SK-N-MC (cell line): ENCODE data around the gene C10orf95.

Experiments
- DNase-seq: peaks from one replicate; pipeline ENCODE4 v3.0.0-alpha.2; 2011; ENCODE audit warnings: low read depth, low spot score
- H3K27ac ChIP-seq: fragments of 200-600 bp; sonication (generic); 2 replicates; pipeline ENCODE4 v1.5.1; 2016; ENCODE audit warnings: mixed run types
- H3K36me3 ChIP-seq: fragments of 200-600 bp; sonication (generic); 2 replicates; pipeline ENCODE4 v1.6.1; 2017; ENCODE audit warnings: antibody characterized with exemption, low read length, mixed read lengths; ENCODE audit not compliant: insufficient read depth
- H3K4me3 ChIP-seq: fragments of 200-600 bp; sonication (generic); 2 replicates; pipeline ENCODE4 v1.5.1; 2016
- H3K9ac ChIP-seq: fragments of 200-600 bp; sonication (generic); 2 replicates; pipeline ENCODE4 v1.8.0; 2017; ENCODE audit warnings: mixed run types, mixed read lengths; ENCODE audit not compliant: insufficient read length
- H3K9me3 ChIP-seq: fragments of 200-600 bp; sonication (generic); 2 replicates; pipeline ENCODE4 v1.6.1; 2017; ENCODE audit warnings: low read depth, mild to moderate bottlenecking, antibody characterized with exemption, low read length, moderate library complexity, mixed read lengths
- EZH2 ChIP-seq: fragments of 200-600 bp; sonication (generic); IDR thresholded peaks from one replicate; pipeline ENCODE4 v1.6.1; 2017; ENCODE audit warnings: antibody characterized with exemption
- FOXP2 ChIP-seq: optimal IDR thresholded peaks from 2 replicates; pipeline ENCODE3; 2011; ENCODE audit warnings: mild to moderate bottlenecking, moderate library complexity; ENCODE audit not compliant: insufficient read depth; ENCODE audit errors: extremely low read length, control extremely low read depth
- POLR2AphosphoS5 ChIP-seq: IDR thresholded peaks from 2 replicates; pipeline ENCODE4 v1.6.1; 2012; ENCODE audit warnings: mild to moderate bottlenecking, low read depth, low read length, borderline replicate concordance

C10orf95 gene

DNA sequence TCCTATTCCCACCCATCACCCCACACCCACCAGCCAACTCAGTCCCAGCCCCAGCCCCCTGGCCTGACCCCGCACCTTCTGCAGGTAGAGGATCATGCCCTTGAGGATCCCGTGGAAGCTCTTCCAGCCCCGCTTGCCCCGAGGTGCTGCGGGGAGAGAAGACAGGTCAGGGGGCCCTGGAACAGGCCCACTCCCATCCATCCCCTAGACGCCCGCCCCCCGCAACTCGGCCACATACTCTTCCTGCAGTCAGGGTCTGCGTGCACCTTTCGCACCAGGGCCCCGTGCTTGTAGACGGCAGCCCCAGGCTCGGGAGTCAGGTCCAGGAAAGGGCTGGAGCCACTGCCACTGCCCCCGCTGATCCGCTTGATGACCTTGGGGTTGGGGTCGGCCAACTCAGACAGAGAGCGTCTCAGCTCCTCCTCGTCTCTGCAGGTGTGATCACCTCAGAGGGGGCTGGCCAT is 46.2 kb downstream of the C10orf95 start:
- H3K36me3 ChIP-seq: no peaks in the 10 kb centered on the region
- no peak for DNase-seq
- no peak overlapping the region for H3K4me3 ChIP-seq
- H3K9me3 ChIP-seq: no peaks in the 10 kb centered on the region
- TF ChIP-seq FOXP2 (no peak), POLR2AphosphoS5 (no peak), EZH2 (no peak)
- H3K9ac ChIP-seq: no peak overlapping the region
- no peak overlapping the region for H3K27ac ChIP-seq

DNA sequence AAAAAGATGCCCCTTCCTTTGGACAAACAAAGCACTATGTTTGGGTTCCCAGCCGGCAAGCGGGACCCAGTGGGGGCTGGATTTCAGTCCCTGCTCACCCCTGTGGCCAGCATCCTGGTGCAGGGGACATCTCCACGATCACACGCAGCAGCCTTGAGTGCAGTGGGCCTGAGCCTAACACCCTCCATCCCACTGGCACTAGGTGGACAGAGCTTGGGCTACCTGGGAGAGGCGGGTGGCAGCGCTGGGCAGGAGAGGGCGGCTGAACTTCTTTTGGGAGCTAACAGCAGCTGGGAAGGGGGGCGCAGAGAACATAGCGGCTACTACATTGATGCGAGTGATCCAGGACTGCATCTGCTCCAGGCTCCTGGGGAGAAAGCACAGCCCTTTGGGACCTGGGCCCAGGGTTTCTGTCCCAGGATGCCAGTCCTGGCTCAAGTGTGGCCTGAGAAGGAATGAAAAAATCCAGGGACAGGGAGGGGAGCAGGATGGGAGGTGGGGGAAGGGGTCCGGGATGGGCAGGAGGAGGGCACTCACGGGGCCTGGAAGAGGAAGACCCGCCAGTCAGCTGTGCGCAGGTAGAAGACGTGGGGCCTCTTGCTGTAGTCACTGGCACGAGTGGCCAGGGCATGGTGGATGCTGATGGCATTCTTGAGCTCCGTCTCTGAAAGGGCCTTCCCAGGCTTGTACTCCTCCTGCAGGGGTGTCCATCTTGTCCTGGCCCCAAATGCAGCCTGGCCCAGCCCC is 46.8 kb downstream of the C10orf95 start:
- no peak overlapping the region for H3K4me3 ChIP-seq
- DNase-seq: no peak
- no peak overlapping the region for H3K9ac ChIP-seq
- H3K9me3 ChIP-seq: no peaks in the 10 kb centered on the region
- no peak for TF ChIP-seq POLR2AphosphoS5
- TF ChIP-seq FOXP2: no peak
- no peak for TF ChIP-seq EZH2
- H3K36me3 ChIP-seq: no peaks in the 10 kb centered on the region
- no peak overlapping the region for H3K27ac ChIP-seq

DNA sequence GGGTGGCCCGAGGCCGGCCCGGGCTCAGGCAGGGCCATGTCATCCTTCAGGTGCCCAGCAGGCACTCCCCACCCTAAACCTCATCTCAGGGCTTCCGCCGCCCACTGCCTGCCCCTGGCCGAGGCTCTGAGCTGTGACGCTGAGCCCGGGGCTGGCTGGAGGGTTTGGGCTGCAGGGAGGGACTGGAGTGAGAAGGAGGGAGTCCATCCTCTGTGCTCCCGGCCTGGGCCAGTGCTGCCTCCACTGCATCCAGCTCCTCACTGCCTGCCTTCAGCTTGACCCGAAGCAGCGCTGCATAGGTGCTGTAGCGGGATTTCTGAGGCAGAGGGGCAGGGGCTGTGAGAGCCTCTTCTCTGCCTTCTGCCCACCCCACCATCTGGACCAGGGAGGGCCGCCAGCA is 48.2 kb downstream of the C10orf95 start:
- no peak overlapping the region for H3K9ac ChIP-seq
- no peak for DNase-seq
- H3K9me3 ChIP-seq: no peaks in the 10 kb centered on the region
- H3K4me3 ChIP-seq: no peak overlapping the region
- H3K36me3 ChIP-seq: no peaks in the 10 kb centered on the region
- no peak overlapping the region for H3K27ac ChIP-seq
- TF ChIP-seq POLR2AphosphoS5: no peak
- TF ChIP-seq FOXP2: no peak
- TF ChIP-seq EZH2: no peak

- no peaks in the 10 kb centered on the region for H3K9me3 ChIP-seq
- no peaks in the 10 kb centered on the region for H3K36me3 ChIP-seq
- TF ChIP-seq FOXP2 (no peak), POLR2AphosphoS5 (no peak), EZH2 (no peak)
- H3K9ac ChIP-seq: no peak overlapping the region
- H3K4me3 ChIP-seq: no peak overlapping the region
- H3K27ac ChIP-seq: no peak overlapping the region
- DNase-seq: no peak
Observed at GRCh38 chr10:102402512-102402896, 48.8 kb downstream of the C10orf95 start.

DNA sequence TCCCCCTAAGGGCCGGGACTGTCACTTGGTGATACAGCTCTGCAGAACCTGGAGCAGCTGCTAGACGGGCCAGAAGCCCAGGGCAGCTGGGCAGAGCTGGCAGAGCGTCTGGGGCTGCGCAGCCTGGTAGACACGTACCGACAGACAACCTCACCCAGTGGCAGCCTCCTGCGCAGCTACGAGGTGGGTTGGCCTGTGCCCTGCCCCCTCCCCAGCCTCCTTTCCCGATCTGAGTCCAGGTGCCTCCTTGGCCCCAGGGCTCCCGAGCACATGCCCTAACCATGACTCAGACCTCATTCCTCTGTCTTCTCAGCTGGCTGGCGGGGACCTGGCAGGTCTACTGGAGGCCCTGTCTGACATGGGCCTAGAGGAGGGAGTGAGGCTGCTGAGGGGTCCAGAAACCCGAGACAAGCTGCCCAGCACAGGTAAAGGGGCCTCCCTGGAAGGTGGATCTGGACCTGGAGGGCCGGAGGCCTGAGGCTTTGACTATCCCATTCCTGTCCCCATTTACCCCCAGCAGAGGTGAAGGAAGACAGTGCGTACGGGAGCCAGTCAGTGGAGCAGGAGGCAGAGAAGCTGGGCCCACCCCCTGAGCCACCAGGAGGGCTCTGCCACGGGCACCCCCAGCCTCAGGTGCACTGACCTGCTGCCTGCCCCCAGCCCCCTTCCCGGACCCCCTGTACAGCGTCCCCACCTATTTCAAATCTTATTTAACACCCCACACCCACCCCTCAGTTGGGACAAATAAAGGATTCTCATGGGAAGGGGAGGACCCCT is 49.4 kb downstream of the C10orf95 start:
- DNase-seq: no peak
- Histone ChIP-seq H3K36me3 (no peaks in the 10 kb centered on the region), H3K4me3 (no peak overlapping the region), H3K27ac (no peak overlapping the region), H3K9ac (no peak overlapping the region), H3K9me3 (no peaks in the 10 kb centered on the region)
- TF ChIP-seq EZH2 (no peak), FOXP2 (no peak), POLR2AphosphoS5 (no peak)

DNA sequence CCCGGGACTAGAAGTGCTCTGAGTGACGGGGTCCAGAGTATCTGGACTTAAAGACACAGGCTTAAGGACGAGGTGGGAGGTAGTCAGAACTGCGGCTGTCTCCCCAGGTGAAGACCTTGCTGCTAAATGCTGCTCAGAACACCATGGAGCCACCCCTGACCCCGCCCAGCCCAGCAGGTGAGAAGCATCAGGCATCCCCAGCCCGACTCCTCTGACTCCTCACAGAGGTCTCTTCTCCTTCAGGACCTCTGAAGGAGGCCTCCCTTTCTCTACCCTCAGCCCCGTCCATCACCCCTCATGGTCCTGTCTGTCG is 50.0 kb downstream of the C10orf95 start:
- no peak overlapping the region for H3K4me3 ChIP-seq
- no peak for TF ChIP-seq POLR2AphosphoS5
- TF ChIP-seq FOXP2: no peak
- no peak for TF ChIP-seq EZH2
- H3K36me3 ChIP-seq: no peaks in the 10 kb centered on the region
- no peak for DNase-seq
- H3K27ac ChIP-seq: no peak overlapping the region
- H3K9ac ChIP-seq: no peak overlapping the region
- H3K9me3 ChIP-seq: no peaks in the 10 kb centered on the region

GRCh38 chr10:102400598-102401341 is 50.6 kb downstream of the C10orf95 start:
- TF ChIP-seq POLR2AphosphoS5: no peak
- TF ChIP-seq FOXP2: no peak
- no peak for TF ChIP-seq EZH2
- no peak overlapping the region for H3K27ac ChIP-seq
- no peaks in the 10 kb centered on the region for H3K36me3 ChIP-seq
- DNase-seq: no peak
- no peaks in the 10 kb centered on the region for H3K9me3 ChIP-seq
- no peak overlapping the region for H3K9ac ChIP-seq
- no peak overlapping the region for H3K4me3 ChIP-seq

DNA sequence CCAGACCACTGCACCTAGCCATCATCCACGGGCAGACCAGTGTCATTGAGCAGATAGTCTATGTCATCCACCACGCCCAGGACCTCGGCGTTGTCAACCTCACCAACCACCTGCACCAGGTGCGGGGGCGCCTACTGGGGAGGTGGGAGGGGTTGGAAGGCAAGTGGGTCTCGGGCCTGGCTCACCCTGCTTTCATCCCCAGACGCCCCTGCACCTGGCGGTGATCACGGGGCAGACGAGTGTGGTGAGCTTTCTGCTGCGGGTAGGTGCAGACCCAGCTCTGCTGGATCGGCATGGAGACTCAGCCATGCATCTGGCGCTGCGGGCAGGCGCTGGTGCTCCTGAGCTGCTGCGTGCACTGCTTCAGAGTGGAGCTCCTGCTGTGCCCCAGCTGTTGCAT is 51.3 kb downstream of the C10orf95 start:
- DNase-seq: no peak
- Histone ChIP-seq H3K9ac (no peak overlapping the region), H3K36me3 (no peaks in the 10 kb centered on the region), H3K27ac (no peak overlapping the region), H3K4me3 (no peak overlapping the region), H3K9me3 (no peaks in the 10 kb centered on the region)
- TF ChIP-seq EZH2 (no peak), FOXP2 (no peak), POLR2AphosphoS5 (no peak)
